Gastrocnemius medialis (tissue), 4 donors: ENCODE measurements around the gene DTHD1. TPM values are rescaled to one million over a fixed set of nuclear protein-coding genes. Genes with fewer than 3 reads are reported as not detected.

Experiments
- ATAC-seq, 2 donors: fragments of 150-250 bp; one replicate each; pipeline ENCODE4 v1.9.1; 2016
- DNase-seq, 2 donors: peaks; one replicate each; pipeline ENCODE4 v3.0.0-alpha.2; 2019
- H3K27ac ChIP-seq, 4 donors: fragments of 200-600 bp; sonication (generic); 1 replicate in 1 of 4; 2 replicates in 3 of 4; pipeline ENCODE4 v1.5.1; 2016 to 2018; ENCODE audit warnings: mild to moderate bottlenecking in 2 of 4, moderate library complexity in 1 of 4
- H3K27me3 ChIP-seq, 3 donors: fragments of 200-600 bp; sonication (generic) in 2 of 3; 1 replicate in 1 of 3; 2 replicates in 2 of 3; pipeline versions ENCODE4 v1.5.1 to v1.6.0; 2016 to 2019; ENCODE audit warnings: mild to moderate bottlenecking in 1 of 3, moderate library complexity in 1 of 3
- H3K36me3 ChIP-seq, 2 donors: fragments of 200-600 bp; sonication (generic) in 1 of 2; one replicate each; pipeline ENCODE4 v1.5.1; 2017 to 2018
- H3K4me1 ChIP-seq, 2 donors: fragments of 200-600 bp; sonication (generic) in 1 of 2; one replicate each; pipeline ENCODE4 v1.5.1; 2016 to 2017; ENCODE audit warnings: mild to moderate bottlenecking in 2 of 2
- H3K4me3 ChIP-seq, 4 donors: fragments of 200-600 bp; sonication (generic) in 3 of 4; 1 replicate in 1 of 4; 2 replicates in 3 of 4; pipeline ENCODE4 v1.5.1; 2016 to 2019; ENCODE audit warnings: mild to moderate bottlenecking in 2 of 4
- H3K9me3 ChIP-seq, 3 donors: fragments of 200-600 bp; sonication (generic) in 2 of 3; 1 replicate in 1 of 3; 2 replicates in 2 of 3; pipeline ENCODE4 v1.5.1; 2016 to 2019
- POLR2A ChIP-seq, 2 donors: fragments of 450-650 bp; IDR thresholded peaks; one replicate each; pipeline ENCODE4 v1.6.1; 2017; ENCODE audit warnings: antibody characterized with exemption in 2 of 2, mild to moderate bottlenecking in 2 of 2, moderate library complexity in 2 of 2
- in situ Hi-C, 4 donors: fragments of 200-750 bp; cut with MboI; loops; one replicate each; pipeline versions ENCODE4 v1.15.0 to v1.8.0; 2017; ENCODE audit warnings: low sequenced_read_pairs in 4 of 4
- intact Hi-C: fragments of 100-400 bp; cut with DNase I; formaldehyde crosslinking; loops from one replicate; pipeline ENCODE4 v1.15.1; 2023; ENCODE audit warnings: low total_unique reads
- total RNA-seq, 4 donors: library from RNA; depleted of rRNA; stranded (reverse); fragments of >200 nt; gene quantifications; one replicate each; pipeline versions ENCODE4 v1.1.0 to v1.2.3, GENCODE V29; 2016
- TF ChIP-seq, protein P1 (sequence below), 5 experiments: fragments of 450-650 bp in 3 of 5; fragments of 200-600 bp in 2 of 5; sonication (generic) in 2 of 5; IDR thresholded peaks in 4 of 5; conservative IDR thresholded peaks in 1 of 5; 1 replicate in 4 of 5; 2 replicates in 1 of 5; pipeline ENCODE4 v1.5.1; 2016 to 2019; ENCODE audit warnings: antibody characterized with exemption in 5 of 5, mild to moderate bottlenecking in 3 of 5, moderate library complexity in 3 of 5

Gene DTHD1
- total RNA-seq, 4 donors from 2014 or later: 0.10 TPM; not detected in 3

DNA sequence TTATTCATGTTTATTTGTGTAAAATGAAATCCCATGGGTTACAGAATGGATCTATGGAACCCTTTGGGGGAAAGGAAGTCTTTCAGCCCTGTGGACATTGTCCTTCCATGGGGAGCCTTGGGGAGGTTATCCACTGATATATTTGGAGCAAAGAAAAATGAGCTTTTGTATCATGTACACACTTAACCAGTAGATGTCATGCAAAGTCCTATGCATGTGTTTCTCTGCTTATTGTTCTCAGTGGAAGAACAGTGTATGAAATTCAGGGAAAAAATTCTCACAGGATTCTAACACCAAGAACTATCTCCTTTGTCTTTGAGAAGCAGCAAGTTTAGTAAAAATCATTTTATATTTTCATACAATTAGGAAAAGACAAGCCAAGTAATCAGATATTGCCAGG, 105.3 kb downstream of the DTHD1 start:
- DNase-seq (no peak), ATAC-seq (no peak)
- no peak overlapping the region for H3K27ac ChIP-seq
- H3K36me3 ChIP-seq: no peaks in the 10 kb centered on the region
- intact Hi-C loops (no loop called here), in situ Hi-C loops (no loop called here)
- no peaks in the 10 kb centered on the region for H3K27me3 ChIP-seq
- no peak overlapping the region for H3K4me3 ChIP-seq
- H3K4me1 ChIP-seq: no peaks in the 10 kb centered on the region
- TF ChIP-seq, protein P1, sequence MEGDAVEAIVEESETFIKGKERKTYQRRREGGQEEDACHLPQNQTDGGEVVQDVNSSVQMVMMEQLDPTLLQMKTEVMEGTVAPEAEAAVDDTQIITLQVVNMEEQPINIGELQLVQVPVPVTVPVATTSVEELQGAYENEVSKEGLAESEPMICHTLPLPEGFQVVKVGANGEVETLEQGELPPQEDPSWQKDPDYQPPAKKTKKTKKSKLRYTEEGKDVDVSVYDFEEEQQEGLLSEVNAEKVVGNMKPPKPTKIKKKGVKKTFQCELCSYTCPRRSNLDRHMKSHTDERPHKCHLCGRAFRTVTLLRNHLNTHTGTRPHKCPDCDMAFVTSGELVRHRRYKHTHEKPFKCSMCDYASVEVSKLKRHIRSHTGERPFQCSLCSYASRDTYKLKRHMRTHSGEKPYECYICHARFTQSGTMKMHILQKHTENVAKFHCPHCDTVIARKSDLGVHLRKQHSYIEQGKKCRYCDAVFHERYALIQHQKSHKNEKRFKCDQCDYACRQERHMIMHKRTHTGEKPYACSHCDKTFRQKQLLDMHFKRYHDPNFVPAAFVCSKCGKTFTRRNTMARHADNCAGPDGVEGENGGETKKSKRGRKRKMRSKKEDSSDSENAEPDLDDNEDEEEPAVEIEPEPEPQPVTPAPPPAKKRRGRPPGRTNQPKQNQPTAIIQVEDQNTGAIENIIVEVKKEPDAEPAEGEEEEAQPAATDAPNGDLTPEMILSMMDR (IDR thresholded peaks at IDR 0.05 in 4 of 5, conservative IDR thresholded peaks at IDR 0.05 in 1 of 5): no peak
- no peak for TF ChIP-seq POLR2A (IDR thresholded peaks at IDR 0.05)
- H3K9me3 ChIP-seq: no peaks in the 10 kb centered on the region

DNA sequence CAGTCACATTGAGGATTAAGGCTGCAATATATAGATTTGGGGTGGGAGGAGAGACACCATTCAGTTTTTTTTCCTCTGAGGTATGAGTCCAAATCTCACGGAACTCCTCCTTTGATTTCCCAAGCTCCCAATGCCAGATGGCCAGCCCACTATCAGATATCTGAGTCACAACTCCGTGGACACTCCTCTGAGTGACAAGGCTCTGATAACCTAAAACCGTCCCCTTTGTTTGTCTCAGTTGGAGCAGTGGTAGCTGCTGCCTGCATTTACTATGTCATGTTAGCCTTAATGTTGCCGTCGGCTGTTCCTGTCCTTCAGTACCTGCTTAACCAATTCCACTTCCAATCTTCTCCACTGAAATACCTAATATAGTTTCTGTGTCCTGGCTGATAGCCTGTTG, 107.3 kb downstream of the DTHD1 start:
- no peak overlapping the region for H3K27ac ChIP-seq
- ATAC-seq (no peak), DNase-seq (no peak)
- H3K27me3 ChIP-seq: no peaks in the 10 kb centered on the region
- no peaks in the 10 kb centered on the region for H3K9me3 ChIP-seq
- no peak overlapping the region for H3K4me3 ChIP-seq
- no peaks in the 10 kb centered on the region for H3K4me1 ChIP-seq
- no peak for TF ChIP-seq POLR2A (IDR thresholded peaks at IDR 0.05)
- TF ChIP-seq, protein P1 (IDR thresholded peaks at IDR 0.05 in 4 of 5, conservative IDR thresholded peaks at IDR 0.05 in 1 of 5): no peak
- intact Hi-C loops: no loop called here
- H3K36me3 ChIP-seq: no peaks in the 10 kb centered on the region
- in situ Hi-C loops: no loop called here

DNA sequence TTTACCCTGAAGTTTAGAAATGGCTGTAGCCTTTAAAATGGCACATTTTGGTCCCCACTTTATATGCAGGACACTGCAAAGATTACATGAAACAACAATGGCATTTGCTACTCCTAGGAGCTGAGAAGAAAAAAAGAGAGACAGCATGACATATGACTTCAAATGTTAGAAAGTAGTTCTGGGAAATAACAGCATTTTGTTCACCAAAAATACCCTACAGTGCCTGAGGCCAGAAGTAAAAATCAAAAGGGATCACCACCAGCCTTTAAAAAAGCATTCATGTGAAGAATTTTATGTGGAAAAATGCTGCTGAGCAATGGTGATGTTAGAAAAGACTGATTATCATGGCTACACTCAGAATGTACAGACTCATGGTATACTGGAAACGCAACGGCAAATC, 110.0 kb downstream of the DTHD1 start:
- Histone ChIP-seq H3K27me3 (no peaks in the 10 kb centered on the region), H3K9me3 (no peaks in the 10 kb centered on the region), H3K27ac (no peak overlapping the region), H3K4me3 (no peak overlapping the region), H3K4me1 (no peaks in the 10 kb centered on the region), H3K36me3 (no peaks in the 10 kb centered on the region)
- TF ChIP-seq, protein P1 (IDR thresholded peaks at IDR 0.05 in 4 of 5, conservative IDR thresholded peaks at IDR 0.05 in 1 of 5): no peak
- TF ChIP-seq POLR2A (IDR thresholded peaks at IDR 0.05): no peak
- no peak for DNase-seq
- ATAC-seq: no peak
- in situ Hi-C loops (no loop called here), intact Hi-C loops (no loop called here)

DNA sequence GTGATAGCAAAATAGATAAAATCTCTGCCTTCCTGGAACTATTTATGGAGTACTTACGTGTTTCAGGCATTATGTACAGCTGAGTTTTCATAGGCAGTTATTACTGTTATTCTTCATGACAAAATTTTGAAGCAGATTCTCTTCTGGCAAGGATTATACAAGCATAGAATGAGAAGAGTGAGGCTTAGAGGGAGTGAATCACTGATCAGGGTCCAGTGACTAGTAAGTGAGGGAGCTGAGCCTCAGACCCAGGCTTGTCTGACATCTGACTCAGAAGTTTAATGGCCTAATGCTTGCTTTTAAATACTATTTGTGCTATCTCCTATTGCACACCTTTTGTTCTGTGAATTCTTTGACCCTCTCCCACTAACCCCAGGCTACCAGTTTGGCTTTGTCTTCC, 110.6 kb downstream of the DTHD1 start:
- Histone ChIP-seq H3K4me1 (no peaks in the 10 kb centered on the region), H3K27me3 (no peaks in the 10 kb centered on the region), H3K4me3 (no peak overlapping the region), H3K9me3 (no peaks in the 10 kb centered on the region), H3K36me3 (no peaks in the 10 kb centered on the region), H3K27ac (no peak overlapping the region)
- in situ Hi-C loops (no loop called here), intact Hi-C loops (no loop called here)
- DNase-seq (no peak), ATAC-seq (no peak)
- no peak for TF ChIP-seq POLR2A (IDR thresholded peaks at IDR 0.05)
- TF ChIP-seq, protein P1 (IDR thresholded peaks at IDR 0.05 in 4 of 5, conservative IDR thresholded peaks at IDR 0.05 in 1 of 5): no peak

DNA sequence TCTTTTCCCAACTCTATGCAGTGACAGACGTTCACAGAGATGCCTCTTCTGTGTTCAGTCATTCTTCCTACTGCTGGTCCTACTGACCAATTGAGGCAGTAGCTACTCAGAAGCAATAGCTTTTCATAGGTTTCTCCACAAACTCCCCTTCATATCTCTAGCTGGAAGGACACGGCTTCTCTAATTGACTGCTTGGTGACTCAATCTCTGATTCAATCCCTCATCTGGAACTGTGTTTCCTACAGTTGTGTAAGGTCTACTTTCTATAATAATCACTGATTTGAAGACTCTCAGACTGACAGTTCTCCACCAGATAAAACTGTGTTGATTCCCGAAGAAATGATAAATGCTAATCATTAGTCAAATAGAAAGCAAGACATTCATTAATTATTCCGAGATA, 111.5 kb downstream of the DTHD1 start:
- DNase-seq (no peak), ATAC-seq (no peak)
- in situ Hi-C loops: no loop called here
- no peak overlapping the region for H3K4me3 ChIP-seq
- intact Hi-C loops: no loop called here
- TF ChIP-seq POLR2A (IDR thresholded peaks at IDR 0.05): no peak
- TF ChIP-seq, protein P1 (IDR thresholded peaks at IDR 0.05 in 4 of 5, conservative IDR thresholded peaks at IDR 0.05 in 1 of 5): no peak
- H3K9me3 ChIP-seq: no peaks in the 10 kb centered on the region
- no peaks in the 10 kb centered on the region for H3K36me3 ChIP-seq
- no peak overlapping the region for H3K27ac ChIP-seq
- no peaks in the 10 kb centered on the region for H3K27me3 ChIP-seq
- H3K4me1 ChIP-seq: no peaks in the 10 kb centered on the region
